Measurements from ENCODE around the gene ZFP36L1.
A peak's percentile ranks its signal among the peaks of the same experiment; 100 is the strongest.

Gene ZFP36L1

GRCh38 chr14:68783408-68784225 lies 9.2 kb downstream of the ZFP36L1 start:
- H4K20me1 ChIP-seq (ENCODE audit: control insufficient read depth, insufficient read depth, low read depth, low read length) = peaks cover 5% of the 10 kb centered on the region
- no peaks in the 10 kb centered on the region for H3K9me3 ChIP-seq (ENCODE audit: control insufficient read depth, insufficient read depth, low read length)
- peaks cover 48% of the 10 kb centered on the region for H3F3A ChIP-seq (ENCODE audit: control insufficient read depth, insufficient read depth)
- TF ChIP-seq EZH2phosphoT487 (IDR thresholded peaks at IDR 0.05; ENCODE audit: borderline replicate concordance, low read length) = no peak
- TF ChIP-seq CTCF (IDR thresholded peaks at IDR 0.05; ENCODE audit: low read depth, low read length, poor library complexity, severe bottlenecking) = no peak
- peaks cover 58% of the 10 kb centered on the region for H3K4me1 ChIP-seq (ENCODE audit: control insufficient read depth, low read length)
- H3K79me2 ChIP-seq (ENCODE audit: control insufficient read depth, low read length) = peaks cover 8% of the 10 kb centered on the region
- no peaks in the 10 kb centered on the region for H3K9me2 ChIP-seq (replicated peaks; ENCODE audit: control insufficient read depth, low read length)
- H3K36me3 ChIP-seq (ENCODE audit: control insufficient read depth, low read length) = peaks cover 24% of the 10 kb centered on the region
- H3K27me3 ChIP-seq (ENCODE audit: control insufficient read depth, low read length) = no peaks in the 10 kb centered on the region
- no peak overlapping the region for H3K27ac ChIP-seq (ENCODE audit: low read depth, low read length)
- no peak overlapping the region for H3K4me3 ChIP-seq (ENCODE audit: low read length)
- H3K4me2 ChIP-seq (ENCODE audit: low read length) = no peak overlapping the region

- peaks cover 48% of the 10 kb centered on the region for H3K4me1 ChIP-seq (ENCODE audit: control insufficient read depth, low read length)
- no peaks in the 10 kb centered on the region; the same call in 1 of the 2 replicates for H4K20me1 ChIP-seq (ENCODE audit: control insufficient read depth, insufficient read depth, low read depth, low read length)
- H3K36me3 ChIP-seq (ENCODE audit: control insufficient read depth, low read length) = peaks cover 11% of the 10 kb centered on the region
- H3K4me2 ChIP-seq (ENCODE audit: low read length) = no peak overlapping the region
- peaks cover 35% of the 10 kb centered on the region for H3F3A ChIP-seq (ENCODE audit: control insufficient read depth, insufficient read depth)
- H3K4me3 ChIP-seq (ENCODE audit: low read length) = no peak overlapping the region
- TF ChIP-seq CTCF (IDR thresholded peaks at IDR 0.05; ENCODE audit: low read depth, low read length, poor library complexity, severe bottlenecking) (no peak), EZH2phosphoT487 (IDR thresholded peaks at IDR 0.05; ENCODE audit: borderline replicate concordance, low read length) (no peak)
- H3K27me3 ChIP-seq (ENCODE audit: control insufficient read depth, low read length) = no peaks in the 10 kb centered on the region
- H3K27ac ChIP-seq (ENCODE audit: low read depth, low read length) = no peak overlapping the region
- no peaks in the 10 kb centered on the region for H3K9me2 ChIP-seq (replicated peaks; ENCODE audit: control insufficient read depth, low read length)
- H3K9me3 ChIP-seq (ENCODE audit: control insufficient read depth, insufficient read depth, low read length) = no peaks in the 10 kb centered on the region
- H3K79me2 ChIP-seq (ENCODE audit: control insufficient read depth, low read length) = 0 out of 2 replicates have a peak, but pooled peaks cover 1% of the 10 kb centered on the region
Measured at GRCh38 chr14:68782091-68782981, 10.5 kb downstream of the ZFP36L1 start.

- H3K4me1 ChIP-seq (ENCODE audit: control insufficient read depth, low read length) = peaks cover 38% of the 10 kb centered on the region
- no peak overlapping the region for H3K4me3 ChIP-seq (ENCODE audit: low read length)
- H3K9me3 ChIP-seq (ENCODE audit: control insufficient read depth, insufficient read depth, low read length) = no peaks in the 10 kb centered on the region
- H3K27ac ChIP-seq (ENCODE audit: low read depth, low read length) = 0 out of 2 replicates have a peak overlapping the region, but pooled peaks have one; percentile 5
- H3K79me2 ChIP-seq (ENCODE audit: control insufficient read depth, low read length) = no peaks in the 10 kb centered on the region
- H3K9me2 ChIP-seq (replicated peaks; ENCODE audit: control insufficient read depth, low read length) = no peaks in the 10 kb centered on the region
- peaks cover 25% of the 10 kb centered on the region for H3F3A ChIP-seq (ENCODE audit: control insufficient read depth, insufficient read depth)
- H3K4me2 ChIP-seq (ENCODE audit: low read length) = peak overlapping the region; percentile 40
- TF ChIP-seq CTCF (IDR thresholded peaks at IDR 0.05; ENCODE audit: low read depth, low read length, poor library complexity, severe bottlenecking) = no peak
- no peak for TF ChIP-seq EZH2phosphoT487 (IDR thresholded peaks at IDR 0.05; ENCODE audit: borderline replicate concordance, low read length)
- peaks cover 1% of the 10 kb centered on the region for H3K36me3 ChIP-seq (ENCODE audit: control insufficient read depth, low read length)
- no peaks in the 10 kb centered on the region for H4K20me1 ChIP-seq (ENCODE audit: control insufficient read depth, insufficient read depth, low read depth, low read length)
- no peaks in the 10 kb centered on the region for H3K27me3 ChIP-seq (ENCODE audit: control insufficient read depth, low read length)
Measured at GRCh38 chr14:68781161-68782021, 11.5 kb downstream of the ZFP36L1 start.

Measured in DOHH2 (cell line).